Mononuclear cell (primary cell): ENCODE results near the gene PLCZ1. TPM values are rescaled to one million over a fixed set of nuclear protein-coding genes. Genes with fewer than 3 reads are reported as not detected.
"Not testable (repeated sequence)": the region's sequence is repeated elsewhere in the genome, so short reads cannot be mapped to it uniquely, and the experiment has no call there.

ENCODE experiments used
- H3K27me3 ChIP-seq: 2 replicates; pipeline ENCODE4 v1.6.0; 2011; ENCODE audit warnings: low read length, control low read depth; ENCODE audit not compliant: insufficient read depth
- H3K4me1 ChIP-seq: 2 replicates; pipeline ENCODE4 v1.5.1; 2011; ENCODE audit warnings: mild to moderate bottlenecking, low read length, control low read depth; ENCODE audit not compliant: insufficient read depth
- H3K4me3 ChIP-seq: 2 replicates; pipeline ENCODE4 v1.5.1; 2011; ENCODE audit warnings: mild to moderate bottlenecking, low read length, moderate library complexity
- H3K9me3 ChIP-seq: 2 replicates; pipeline ENCODE4 v1.5.1; 2011; ENCODE audit warnings: low read depth, mild to moderate bottlenecking, control low read depth, low read length
- total RNA-seq: library from RNA; depleted of rRNA; stranded (reverse); fragments of >200 nt; gene quantifications from one replicate; pipeline ENCODE4 v1.2.3, GENCODE V29; 2012

PLCZ1 gene, protein sequence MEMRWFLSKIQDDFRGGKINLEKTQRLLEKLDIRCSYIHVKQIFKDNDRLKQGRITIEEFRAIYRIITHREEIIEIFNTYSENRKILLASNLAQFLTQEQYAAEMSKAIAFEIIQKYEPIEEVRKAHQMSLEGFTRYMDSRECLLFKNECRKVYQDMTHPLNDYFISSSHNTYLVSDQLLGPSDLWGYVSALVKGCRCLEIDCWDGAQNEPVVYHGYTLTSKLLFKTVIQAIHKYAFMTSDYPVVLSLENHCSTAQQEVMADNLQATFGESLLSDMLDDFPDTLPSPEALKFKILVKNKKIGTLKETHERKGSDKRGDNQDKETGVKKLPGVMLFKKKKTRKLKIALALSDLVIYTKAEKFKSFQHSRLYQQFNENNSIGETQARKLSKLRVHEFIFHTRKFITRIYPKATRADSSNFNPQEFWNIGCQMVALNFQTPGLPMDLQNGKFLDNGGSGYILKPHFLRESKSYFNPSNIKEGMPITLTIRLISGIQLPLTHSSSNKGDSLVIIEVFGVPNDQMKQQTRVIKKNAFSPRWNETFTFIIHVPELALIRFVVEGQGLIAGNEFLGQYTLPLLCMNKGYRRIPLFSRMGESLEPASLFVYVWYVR
- not detected for total RNA-seq

GRCh38 chr12:18737819-18738218 is at the start of gene PLCZ1, which contains the start of gene CAPZA3:
PLCZ1 (minus strand) TSS chr12:18738012; CDS start chr12:18737371, 641 bp downstream.
CAPZA3 (plus strand) TSS chr12:18738119; CDS start chr12:18738269, 150 bp downstream.
- Histone ChIP-seq H3K9me3 (peaks cover 9% of the 10 kb centered on the region), H3K4me3 (no peak within 1 kb of the TSS)

GRCh38 chr12:18785465-18785864 is 47.7 kb upstream of the PLCZ1 start:
- H3K4me1 ChIP-seq: not testable (repeated sequence)

More at GRCh38 chr12:18737819-18738218, at the start of gene PLCZ1, which contains the start of gene CAPZA3:
- no peaks in the 10 kb centered on the region for H3K27me3 ChIP-seq
- H3K4me1 ChIP-seq: no peaks in the 10 kb centered on the region

DNA sequence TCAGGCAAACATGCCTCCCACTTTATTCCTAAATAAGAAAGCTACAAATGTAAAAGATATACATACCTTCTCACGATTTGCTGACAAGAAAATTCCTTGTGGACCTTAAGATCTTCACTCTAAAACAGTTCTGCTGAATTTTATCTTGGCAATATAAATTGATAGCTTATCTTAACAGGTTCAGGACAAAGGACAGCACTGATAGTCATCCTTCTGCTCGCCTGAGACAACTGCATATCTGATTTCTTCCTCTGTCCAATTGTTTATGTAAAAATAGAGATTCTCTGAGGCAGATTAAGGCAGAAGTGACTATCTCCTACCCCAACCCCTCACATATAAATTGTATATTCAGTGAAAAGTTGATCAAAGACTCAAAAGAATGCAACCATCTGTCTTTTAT is 45.0 kb upstream of the PLCZ1 start:
- no peaks in the 10 kb centered on the region for H3K4me1 ChIP-seq
- no peaks in the 10 kb centered on the region for H3K9me3 ChIP-seq
- no peak overlapping the region for H3K4me3 ChIP-seq
- no peaks in the 10 kb centered on the region for H3K27me3 ChIP-seq

More at GRCh38 chr12:18785465-18785864, 47.7 kb upstream of the PLCZ1 start:
- not testable (repeated sequence) for H3K9me3 ChIP-seq, H3K4me3 ChIP-seq, H3K27me3 ChIP-seq

GRCh38 chr12:18766479-18766878 is 28.7 kb upstream of the PLCZ1 start:
- not testable (repeated sequence) for H3K9me3 ChIP-seq, H3K4me1 ChIP-seq, H3K4me3 ChIP-seq, H3K27me3 ChIP-seq

GRCh38 chr12:18755341-18755740 is 17.5 kb upstream of the PLCZ1 start:
- no peaks in the 10 kb centered on the region for H3K4me1 ChIP-seq
- no peak overlapping the region for H3K4me3 ChIP-seq
- no peaks in the 10 kb centered on the region for H3K9me3 ChIP-seq
- H3K27me3 ChIP-seq: no peaks in the 10 kb centered on the region

DNA sequence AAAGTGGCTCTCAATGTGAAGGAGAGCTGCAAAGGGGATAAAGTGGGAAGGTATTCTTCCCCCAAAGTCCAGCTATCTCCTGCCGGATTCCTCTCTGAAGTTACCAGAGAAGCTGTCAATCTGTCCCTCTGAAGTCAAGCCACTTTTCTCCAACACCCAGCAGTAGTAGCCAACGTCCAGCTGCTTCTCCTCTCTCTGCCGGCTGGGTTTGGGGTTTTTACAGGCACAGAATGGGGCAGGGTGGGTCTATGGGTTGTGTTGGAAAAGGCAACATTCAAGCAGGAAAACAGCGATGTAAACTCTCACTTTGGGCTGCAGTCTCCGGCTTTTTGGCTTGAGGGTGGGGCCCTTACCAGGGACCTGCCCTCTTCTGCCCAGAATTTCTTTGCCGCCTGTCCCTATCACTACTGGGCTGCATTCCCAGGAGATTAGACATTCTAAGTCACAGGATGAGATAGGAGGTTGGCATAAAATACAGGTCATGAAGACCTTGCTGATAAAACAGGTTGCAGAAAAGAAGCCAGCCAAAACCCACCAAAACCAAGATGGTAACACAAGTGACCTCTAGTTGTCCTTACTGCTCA is 16.4 kb upstream of the PLCZ1 start:
- no peak overlapping the region for H3K4me3 ChIP-seq
- H3K9me3 ChIP-seq: no peaks in the 10 kb centered on the region
- H3K27me3 ChIP-seq: no peaks in the 10 kb centered on the region
- no peaks in the 10 kb centered on the region for H3K4me1 ChIP-seq

DNA sequence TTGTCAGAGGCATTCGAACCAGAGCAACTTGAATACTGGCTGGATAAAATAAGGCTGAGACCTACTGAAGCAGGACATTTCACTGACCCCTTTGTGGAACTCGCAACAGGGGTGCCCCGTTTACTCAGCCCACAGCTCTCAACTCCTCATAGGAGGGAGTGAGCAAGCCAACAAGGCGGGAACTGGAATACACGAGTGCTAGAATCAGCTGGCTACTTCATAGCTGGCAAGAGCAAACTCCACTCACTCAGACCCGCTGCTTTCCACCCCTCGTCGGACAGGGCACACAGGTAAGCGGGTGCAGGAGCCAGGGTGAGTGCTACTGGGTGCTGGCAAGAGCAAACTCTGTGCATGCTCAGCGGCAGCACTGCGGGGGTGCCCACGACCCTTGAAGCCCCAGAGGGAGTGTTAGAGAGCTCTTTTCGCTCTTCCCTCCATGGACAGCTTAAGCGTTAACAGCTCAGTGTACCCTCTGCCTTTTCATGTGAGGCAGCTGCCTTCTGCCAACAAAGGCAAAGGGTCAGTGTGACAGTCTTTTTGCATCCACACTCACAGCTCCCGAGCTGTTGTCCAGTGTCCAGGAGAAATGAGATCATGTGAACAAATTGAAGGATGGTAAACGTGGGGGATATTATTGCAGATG is 15.8 kb upstream of the PLCZ1 start:
- no peaks in the 10 kb centered on the region for H3K9me3 ChIP-seq
- no peaks in the 10 kb centered on the region for H3K27me3 ChIP-seq
- no peak overlapping the region for H3K4me3 ChIP-seq
- H3K4me1 ChIP-seq: no peaks in the 10 kb centered on the region

DNA sequence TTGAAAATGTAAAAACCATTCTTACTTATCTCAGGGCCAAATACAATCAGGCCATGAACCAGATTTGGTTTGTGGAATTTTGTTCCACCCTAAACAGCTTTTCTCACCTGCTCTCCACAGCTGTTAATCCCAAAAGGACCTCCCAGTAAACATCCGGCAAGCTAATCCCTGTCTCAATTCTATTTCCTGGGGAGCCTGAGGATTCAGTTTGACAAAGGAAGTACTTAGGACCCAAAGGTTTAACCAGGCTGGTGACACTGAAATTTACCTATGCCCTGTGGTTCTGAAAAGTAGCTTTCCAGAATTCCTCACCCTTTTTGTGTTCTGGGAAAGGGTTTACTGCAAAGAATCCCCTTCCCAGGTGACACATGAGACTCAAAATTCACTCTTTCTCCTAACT is 15.1 kb upstream of the PLCZ1 start:
- Histone ChIP-seq H3K4me3 (no peak overlapping the region), H3K27me3 (no peaks in the 10 kb centered on the region), H3K4me1 (no peaks in the 10 kb centered on the region), H3K9me3 (no peaks in the 10 kb centered on the region)

DNA sequence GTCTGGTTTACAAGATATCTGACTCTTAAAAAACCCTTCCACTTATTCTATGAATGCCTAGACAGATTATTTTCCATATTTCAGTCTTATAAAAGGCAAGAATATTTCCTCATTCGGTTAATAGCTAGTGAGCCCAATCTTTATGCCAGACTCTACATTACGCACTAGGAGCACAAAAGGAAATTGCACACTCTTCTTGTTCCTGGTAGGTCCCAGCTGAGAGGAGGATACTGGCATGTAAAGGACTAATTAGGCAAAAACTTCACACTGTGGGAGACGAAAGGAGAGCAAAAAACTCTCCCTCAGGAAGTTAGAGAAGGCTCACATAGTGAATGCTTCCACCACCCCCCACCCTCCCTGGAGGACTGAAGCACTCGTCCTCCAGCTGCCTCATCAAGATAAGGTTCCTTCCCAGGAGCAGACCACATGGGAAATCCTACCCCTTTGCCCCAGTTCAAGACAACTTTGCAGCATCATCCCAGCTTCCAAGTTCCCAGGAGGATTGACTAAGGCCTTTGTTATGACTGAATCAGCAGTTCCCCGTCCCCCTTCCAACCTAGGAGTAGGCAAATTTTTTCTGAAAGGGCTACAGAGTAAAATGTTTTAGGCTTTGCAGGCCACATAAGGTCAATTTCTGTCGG is 14.6 kb upstream of the PLCZ1 start:
- no peaks in the 10 kb centered on the region for H3K4me1 ChIP-seq
- H3K4me3 ChIP-seq: no peak overlapping the region
- H3K27me3 ChIP-seq: no peaks in the 10 kb centered on the region
- H3K9me3 ChIP-seq: no peaks in the 10 kb centered on the region

DNA sequence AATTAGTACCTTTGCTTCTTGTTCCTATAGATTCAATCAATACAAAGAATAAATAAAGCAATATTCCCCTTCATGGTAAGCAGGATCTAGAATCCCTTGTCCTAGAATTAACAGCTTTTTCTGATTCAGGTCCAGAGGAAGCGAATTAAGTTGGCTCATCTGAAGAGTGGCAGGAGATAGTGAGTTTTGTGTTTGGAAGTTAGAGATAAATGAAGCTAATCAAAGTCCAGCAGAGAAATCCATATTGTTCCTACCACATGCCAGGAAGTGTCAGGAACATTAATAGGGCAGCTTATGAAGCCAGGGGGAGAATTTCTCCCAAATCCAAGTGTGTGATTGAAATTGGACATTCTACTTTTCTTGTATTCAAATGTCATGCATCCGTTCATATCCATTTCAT is 14.1 kb upstream of the PLCZ1 start:
- Histone ChIP-seq H3K4me3 (no peak overlapping the region), H3K9me3 (no peaks in the 10 kb centered on the region), H3K4me1 (no peaks in the 10 kb centered on the region), H3K27me3 (no peaks in the 10 kb centered on the region)

- Histone ChIP-seq H3K4me3 (no peak overlapping the region), H3K27me3 (no peaks in the 10 kb centered on the region), H3K9me3 (no peaks in the 10 kb centered on the region), H3K4me1 (no peaks in the 10 kb centered on the region)
Observed at GRCh38 chr12:18750085-18750484, 12.3 kb upstream of the PLCZ1 start.

- H3K9me3 ChIP-seq: no peaks in the 10 kb centered on the region
- no peaks in the 10 kb centered on the region for H3K4me1 ChIP-seq
- no peaks in the 10 kb centered on the region for H3K27me3 ChIP-seq
- no peak overlapping the region for H3K4me3 ChIP-seq
Observed at GRCh38 chr12:18749386-18749957, 11.7 kb upstream of the PLCZ1 start.

GRCh38 chr12:18747895-18748294 is 10.1 kb upstream of the PLCZ1 start:
- no peaks in the 10 kb centered on the region for H3K27me3 ChIP-seq
- H3K9me3 ChIP-seq: no peaks in the 10 kb centered on the region
- no peaks in the 10 kb centered on the region for H3K4me1 ChIP-seq
- H3K4me3 ChIP-seq: no peak overlapping the region

DNA sequence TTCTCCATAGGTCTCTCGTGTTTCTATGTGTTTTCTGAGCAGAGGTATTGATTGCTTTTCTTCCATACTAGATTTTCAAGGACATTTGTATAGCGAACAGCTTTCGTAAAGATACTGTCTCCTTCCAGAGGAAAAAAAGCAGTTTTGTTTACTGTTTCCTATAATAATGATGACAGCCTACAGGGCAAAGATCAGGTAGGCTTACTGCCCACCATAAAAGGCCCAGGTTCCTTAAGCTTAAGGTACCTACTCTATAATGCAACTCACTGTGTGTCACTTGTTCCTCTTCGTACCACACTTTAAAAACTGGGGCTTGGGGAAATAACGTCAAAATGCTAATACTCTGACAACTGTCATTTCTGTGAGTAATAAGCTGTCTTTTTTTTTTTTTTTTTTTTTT is 6.7 kb downstream of the PLCZ1 start:
- H3K9me3 ChIP-seq: peaks cover 9% of the 10 kb centered on the region
- H3K4me1 ChIP-seq: no peaks in the 10 kb centered on the region
- no peaks in the 10 kb centered on the region for H3K27me3 ChIP-seq
- no peak overlapping the region for H3K4me3 ChIP-seq
